Measurements from ENCODE around the gene CTSD.

DNA sequence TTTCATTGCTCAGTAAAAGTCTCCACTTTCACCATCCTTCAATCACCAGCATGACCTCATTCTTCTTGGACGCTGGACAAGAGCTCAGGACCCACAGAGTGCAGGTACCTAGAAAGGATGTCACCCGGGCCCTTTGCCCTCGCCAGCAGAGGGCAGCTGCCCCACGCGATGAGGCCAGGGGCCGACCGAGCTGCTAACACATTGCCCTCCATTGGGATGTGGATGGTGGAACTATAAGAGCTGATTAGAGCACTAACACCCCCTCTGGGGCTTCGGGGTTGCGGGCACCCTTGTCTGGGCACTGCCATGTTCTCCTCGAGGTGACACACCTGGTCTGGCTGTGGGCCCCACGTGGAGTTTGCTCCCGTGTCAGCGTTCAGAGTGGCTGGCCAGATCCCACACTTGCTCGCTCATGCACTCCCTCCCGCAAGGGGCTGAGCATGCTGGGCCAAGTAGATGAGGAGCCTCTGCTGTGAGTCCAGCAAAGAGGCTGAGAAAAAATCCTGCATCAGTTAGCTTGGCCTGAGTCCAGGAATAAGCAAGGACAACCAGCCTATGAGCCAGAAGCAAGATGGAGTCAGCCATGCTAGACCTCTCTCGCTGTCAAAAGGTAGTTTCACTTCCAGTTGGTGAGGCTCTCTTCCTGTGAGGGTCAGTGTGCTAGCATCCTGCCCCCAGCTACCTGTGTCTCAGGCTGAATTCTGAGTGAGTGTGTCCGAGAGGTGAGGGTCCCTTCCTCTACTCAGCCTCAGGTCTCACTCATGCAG, 56.9 kb downstream of the CTSD start:
- TF ChIP-seq TAF1 (IDR thresholded peaks at IDR 0.05; ENCODE audit: low read depth): no peak
- TF ChIP-seq, protein P1, sequence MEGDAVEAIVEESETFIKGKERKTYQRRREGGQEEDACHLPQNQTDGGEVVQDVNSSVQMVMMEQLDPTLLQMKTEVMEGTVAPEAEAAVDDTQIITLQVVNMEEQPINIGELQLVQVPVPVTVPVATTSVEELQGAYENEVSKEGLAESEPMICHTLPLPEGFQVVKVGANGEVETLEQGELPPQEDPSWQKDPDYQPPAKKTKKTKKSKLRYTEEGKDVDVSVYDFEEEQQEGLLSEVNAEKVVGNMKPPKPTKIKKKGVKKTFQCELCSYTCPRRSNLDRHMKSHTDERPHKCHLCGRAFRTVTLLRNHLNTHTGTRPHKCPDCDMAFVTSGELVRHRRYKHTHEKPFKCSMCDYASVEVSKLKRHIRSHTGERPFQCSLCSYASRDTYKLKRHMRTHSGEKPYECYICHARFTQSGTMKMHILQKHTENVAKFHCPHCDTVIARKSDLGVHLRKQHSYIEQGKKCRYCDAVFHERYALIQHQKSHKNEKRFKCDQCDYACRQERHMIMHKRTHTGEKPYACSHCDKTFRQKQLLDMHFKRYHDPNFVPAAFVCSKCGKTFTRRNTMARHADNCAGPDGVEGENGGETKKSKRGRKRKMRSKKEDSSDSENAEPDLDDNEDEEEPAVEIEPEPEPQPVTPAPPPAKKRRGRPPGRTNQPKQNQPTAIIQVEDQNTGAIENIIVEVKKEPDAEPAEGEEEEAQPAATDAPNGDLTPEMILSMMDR (IDR thresholded peaks at IDR 0.05; ENCODE audit: poor library complexity, severe bottlenecking): no peak
- TF ChIP-seq POLR2AphosphoS5 (IDR thresholded peaks at IDR 0.05): no peak

Measured in neural cell (in vitro differentiated cells).